Common myeloid progenitor, CD34-positive (primary cell): ENCODE measurements around the gene MAPKAP1.

ENCODE experiments used
- CTCF ChIA-PET: fragments of 350-600 bp; sonication (Branson Sonifier 250); formaldehyde crosslinking; loops from one replicate; lab custom pipeline; 2021; ENCODE audit warnings: antibody characterized with exemption; lab: Charles Lee
- POLR2A ChIA-PET: fragments of 350-600 bp; sonication (Branson Sonifier 250); formaldehyde crosslinking; loops from one replicate; lab custom pipeline; 2021; ENCODE audit warnings: antibody characterized with exemption; lab: Charles Lee
- DNase-seq, 3 donors: peaks; one replicate each; pipeline versions ENCODE4 v3.0.0 to v3.0.0-alpha.2; 2013
- H3K27ac ChIP-seq, 2 experiments: 1 replicate in 1 of 2; 2 replicates in 1 of 2; pipeline ENCODE4 v1.7.0; 2013; ENCODE audit warnings: inconsistent platforms in 2 of 2, low read length in 2 of 2, mild to moderate bottlenecking in 2 of 2, low read depth in 1 of 2, moderate library complexity in 1 of 2; ENCODE audit not compliant: severe bottlenecking in 2 of 2, insufficient read depth in 1 of 2, poor library complexity in 1 of 2
- H3K27me3 ChIP-seq, 5 experiments: replicated peaks in 2 of 5; 1 replicate in 3 of 5; 2 replicates in 2 of 5; pipeline versions ENCODE4 v1.6.1 to v1.7.0; 2013; ENCODE audit warnings: low read length in 4 of 5, mild to moderate bottlenecking in 2 of 5, moderate library complexity in 2 of 5, inconsistent platforms in 1 of 5; ENCODE audit not compliant: insufficient read depth in 5 of 5, control insufficient read depth in 4 of 5
- H3K36me3 ChIP-seq, 4 experiments: 1 replicate in 2 of 4; 2 replicates in 2 of 4; pipeline versions ENCODE4 v1.6.1 to v1.7.0; 2013; ENCODE audit warnings: low read length in 3 of 4, control low read depth in 1 of 4, mild to moderate bottlenecking in 1 of 4; ENCODE audit not compliant: control insufficient read depth in 4 of 4, insufficient read depth in 4 of 4
- H3K4me1 ChIP-seq, 4 experiments: 1 replicate in 3 of 4; 2 replicates in 1 of 4; pipeline versions ENCODE4 v1.6.1 to v1.7.1; 2013; ENCODE audit warnings: low read length in 3 of 4, mild to moderate bottlenecking in 3 of 4, control low read depth in 1 of 4, inconsistent platforms in 1 of 4, moderate library complexity in 1 of 4; ENCODE audit not compliant: control insufficient read depth in 4 of 4, insufficient read depth in 4 of 4; ENCODE audit errors: control extremely low read depth in 1 of 4
- H3K4me3 ChIP-seq, 7 experiments: 1 replicate in 4 of 7; 2 replicates in 3 of 7; pipeline versions ENCODE4 v1.5.1 to v1.7.0; 2013; ENCODE audit warnings: mild to moderate bottlenecking in 7 of 7, low read length in 6 of 7, moderate library complexity in 6 of 7, inconsistent platforms in 2 of 7, low read depth in 2 of 7, control low read depth in 1 of 7; ENCODE audit not compliant: insufficient read depth in 4 of 7, control insufficient read depth in 1 of 7; ENCODE audit errors: extremely low read depth in 1 of 7
- H3K9me3 ChIP-seq, 5 experiments: 1 replicate in 4 of 5; 2 replicates in 1 of 5; pipeline versions ENCODE4 v1.6.1 to v1.7.1; 2013; ENCODE audit warnings: low read length in 4 of 5, mild to moderate bottlenecking in 2 of 5, inconsistent platforms in 1 of 5, low read depth in 1 of 5, moderate library complexity in 1 of 5; ENCODE audit not compliant: control insufficient read depth in 4 of 5, insufficient read depth in 2 of 5; ENCODE audit errors: control extremely low read depth in 1 of 5
- WGBS: methylation state at CpG from one replicate; pipeline ENCODE4 v1.1.5; 2013; ENCODE audit not compliant: insufficient coverage; 5-methylcytosine and 5-hydroxymethylcytosine counted together

Gene MAPKAP1

DNA sequence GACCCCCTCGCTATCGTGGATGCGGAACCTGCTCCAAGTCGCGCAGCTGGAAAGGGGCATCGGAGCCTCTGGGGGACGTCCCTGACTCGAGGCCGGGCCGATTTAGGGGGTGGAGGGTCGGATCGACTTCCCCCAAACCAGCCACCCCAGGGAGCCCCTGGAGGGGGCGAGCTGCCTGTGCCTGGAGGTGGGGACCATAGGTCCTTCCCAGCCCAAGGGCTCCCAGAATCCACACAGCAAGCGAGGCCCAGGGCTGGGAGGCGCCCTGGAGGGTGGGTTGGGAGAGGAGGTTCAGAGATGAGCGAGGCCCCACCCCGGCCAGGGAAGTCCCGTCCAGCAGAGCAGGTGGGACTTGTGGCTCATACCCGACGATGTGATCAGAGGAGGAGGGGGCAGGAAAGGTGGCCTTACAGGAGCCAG is 297.8 kb downstream of the MAPKAP1 start:
- WGBS, result 82% methylated on average over 14 of the region's 20 CpGs
- DNase-seq, result peak in 1 of 3 donors; percentile 20
- POLR2A ChIA-PET, result no interaction called here
- H3K4me1 ChIP-seq, result peaks cover 0 to 14% (median 10%) of the 10 kb centered on the region in 4 experiments
- no peak overlapping the region for H3K27ac ChIP-seq
- H3K4me3 ChIP-seq, result no peak overlapping the region
- peaks cover 0 to 23% (median 0%) of the 10 kb centered on the region in 5 experiments for H3K27me3 ChIP-seq
- CTCF ChIA-PET, result interaction anchor here (2.1 kb wide), 1 partner anchor 24 kb away, joined by 4 read pairs; no protein-coding TSS in a partner anchor
- H3K36me3 ChIP-seq, result no peaks in the 10 kb centered on the region
- no peaks in the 10 kb centered on the region for H3K9me3 ChIP-seq

DNA sequence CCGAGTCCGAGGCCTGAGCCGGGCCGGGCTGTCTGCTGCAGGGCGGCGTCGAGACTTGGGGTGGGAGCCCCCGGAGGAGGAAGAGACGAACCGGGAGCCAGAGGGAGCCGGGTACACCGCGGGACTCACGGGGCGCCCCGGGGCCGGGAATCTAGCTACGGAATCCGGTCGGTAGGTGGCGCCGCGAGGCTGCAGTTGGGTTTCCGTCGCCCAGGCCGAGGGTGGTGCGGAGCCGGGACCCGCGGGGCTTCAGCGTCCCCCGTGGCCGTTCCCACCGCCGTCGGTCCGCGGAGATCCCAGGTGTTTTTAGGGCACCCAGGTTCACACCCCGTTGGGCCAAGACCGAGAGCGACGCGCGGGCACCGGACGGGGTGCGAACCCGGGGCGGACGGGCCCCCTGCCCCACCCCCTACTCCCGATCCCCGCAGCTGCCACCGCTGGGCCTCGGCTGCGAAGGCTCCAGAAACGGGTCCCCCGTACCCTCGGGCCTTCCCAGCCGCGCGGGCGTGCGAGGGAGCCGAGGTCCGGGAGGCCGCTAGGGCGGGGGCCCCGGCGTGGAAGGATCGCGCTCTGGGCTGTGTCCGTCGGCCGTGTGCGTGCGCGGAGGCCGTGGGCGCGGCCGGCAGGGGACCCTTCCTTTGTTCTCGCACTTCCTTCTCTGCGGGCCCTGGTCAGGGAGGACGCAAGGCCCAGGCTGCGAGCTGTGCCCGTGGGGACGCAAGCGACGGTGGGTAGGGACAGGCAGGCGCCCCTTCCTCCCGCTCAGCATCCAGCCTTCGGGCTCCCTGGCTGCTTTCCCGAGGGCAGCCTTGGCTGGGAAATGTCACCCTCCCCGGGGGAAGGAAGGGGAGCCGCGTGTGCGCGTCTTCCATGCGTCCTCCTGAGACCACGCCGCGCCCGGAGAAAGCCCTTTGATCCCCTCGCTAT is 298.8 kb downstream of the MAPKAP1 start:
- WGBS, result 3% methylated on average over 90 of the region's 104 CpGs
- Histone ChIP-seq H3K27ac (no peak overlapping the region), H3K4me1 (peaks cover 0 to 14% (median 10%) of the 10 kb centered on the region in 4 experiments), H3K4me3 (peak overlapping the region; percentile 44 to 79 (median 63)), H3K9me3 (no peaks in the 10 kb centered on the region), H3K27me3 (peaks cover 0 to 23% (median 0%) of the 10 kb centered on the region in 5 experiments), H3K36me3 (no peaks in the 10 kb centered on the region)
- POLR2A ChIA-PET, result interaction anchor here (1.1 kb wide), 1 partner anchor 172 kb away, joined by 3 read pairs; no protein-coding TSS in a partner anchor
- DNase-seq, result peak; percentile 69 to 76 (median 76)
- CTCF ChIA-PET, result interaction anchor here (0.7 to 2.3 kb wide), 7 partner anchors 12 to 1083 kb away, joined by 3 to 8 read pairs (median 3); no protein-coding TSS in a partner anchor

GRCh38 chr9:125407432-125407973 is 299.5 kb downstream of the MAPKAP1 start:
- CTCF ChIA-PET, result interaction anchor here (0.7 to 2.3 kb wide), 7 partner anchors 13 to 1084 kb away, joined by 3 to 8 read pairs (median 3); no protein-coding TSS in a partner anchor

DNA sequence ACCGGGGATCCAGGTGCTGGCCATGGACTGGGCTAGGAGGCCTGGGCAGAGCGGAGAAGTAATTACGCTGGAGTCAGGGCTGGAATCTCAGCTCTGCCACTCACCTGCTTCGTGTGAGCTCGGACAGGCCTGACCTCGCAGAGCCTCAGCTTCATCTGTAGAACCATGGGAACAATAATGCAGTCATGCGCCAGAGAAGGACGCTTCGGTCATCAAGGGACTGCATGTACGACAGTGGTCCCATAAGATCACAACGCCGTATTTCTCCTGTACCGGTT is 300.3 kb downstream of the MAPKAP1 start:
- Histone ChIP-seq H3K27me3 (peaks cover 0 to 23% (median 0%) of the 10 kb centered on the region in 5 experiments), H3K4me1 (peaks cover 0 to 14% (median 10%) of the 10 kb centered on the region in 4 experiments), H3K4me3 (no peak overlapping the region), H3K9me3 (no peaks in the 10 kb centered on the region), H3K27ac (no peak overlapping the region), H3K36me3 (no peaks in the 10 kb centered on the region)
- DNase-seq, result no peak
- CTCF ChIA-PET, result interaction anchor here (2.3 kb wide), 1 partner anchor 1085 kb away, joined by 8 read pairs; no protein-coding TSS in a partner anchor
- POLR2A ChIA-PET, result no interaction called here
- WGBS, result 97% methylated on average over 13 of the region's 13 CpGs

More at GRCh38 chr9:125407432-125407973, 299.5 kb downstream of the MAPKAP1 start:
- Histone ChIP-seq H3K27me3 (peaks cover 0 to 23% (median 0%) of the 10 kb centered on the region in 5 experiments), H3K36me3 (no peaks in the 10 kb centered on the region), H3K9me3 (no peaks in the 10 kb centered on the region), H3K4me1 (peaks cover 0 to 14% (median 10%) of the 10 kb centered on the region in 4 experiments), H3K27ac (no peak overlapping the region), H3K4me3 (peak overlapping the region in 6 of 7 experiments; percentile 49 to 79 (median 64))
- POLR2A ChIA-PET, result interaction anchor here (0.5 to 1.1 kb wide), 2 partner anchors 171 to 271 kb away, joined by 3 to 4 read pairs; no protein-coding TSS in a partner anchor
- no peak for DNase-seq
- WGBS, result 48% methylated on average over 15 of the region's 17 CpGs

DNA sequence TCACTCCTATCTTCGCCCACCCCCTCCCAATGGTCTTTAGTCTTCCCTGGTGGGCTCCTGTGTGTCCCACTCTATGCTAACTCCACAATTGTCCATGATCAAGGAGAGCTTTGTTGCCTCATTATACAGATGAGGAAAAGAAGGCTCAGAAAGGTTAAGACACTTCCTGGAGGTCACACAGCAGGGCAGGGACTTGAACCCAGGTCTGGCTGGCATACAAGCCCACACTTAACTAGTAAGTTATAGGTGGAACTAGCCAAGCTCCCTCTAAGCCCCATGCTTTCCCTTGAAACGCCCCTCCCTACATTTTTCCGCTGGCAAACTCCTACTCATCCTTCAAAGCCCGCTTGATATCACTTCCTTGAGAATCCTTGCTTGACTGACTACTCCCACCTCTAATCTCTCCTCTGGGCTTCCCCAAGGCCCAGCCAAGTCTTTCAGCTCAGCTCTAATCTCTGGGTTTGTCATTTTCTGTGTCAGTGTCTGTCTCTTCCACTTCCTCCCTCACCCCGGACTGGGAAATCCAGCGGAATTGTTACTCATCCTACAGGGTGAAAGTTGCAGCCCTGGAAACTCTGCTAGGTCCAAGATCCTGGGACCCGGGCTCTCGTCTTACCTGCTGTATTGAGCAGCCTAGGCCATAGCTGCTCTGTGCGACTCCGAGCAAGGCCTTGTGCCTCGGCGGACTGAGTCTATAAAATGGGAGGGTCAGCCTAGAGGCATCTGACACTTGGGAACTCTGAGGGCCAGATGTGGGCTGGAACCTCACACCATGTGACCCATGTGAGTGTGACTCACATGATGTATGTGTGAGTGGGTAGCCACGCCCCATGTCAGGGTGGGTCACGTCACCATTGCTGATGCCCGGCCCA is 300.8 kb downstream of the MAPKAP1 start:
- POLR2A ChIA-PET, result no interaction called here

GRCh38 chr9:125404733-125405132 is 302.3 kb downstream of the MAPKAP1 start:
- Histone ChIP-seq H3K27ac (no peak overlapping the region), H3K27me3 (peaks cover 0 to 19% (median 0%) of the 10 kb centered on the region in 5 experiments), H3K4me1 (peaks cover 0 to 14% (median 10%) of the 10 kb centered on the region in 4 experiments), H3K4me3 (no peak overlapping the region), H3K9me3 (no peaks in the 10 kb centered on the region), H3K36me3 (no peaks in the 10 kb centered on the region)
- no peak for DNase-seq
- ChIA-PET CTCF (no interaction called here), POLR2A (no interaction called here)
- WGBS, result 100% methylated on average over 4 of the region's 7 CpGs

More for the DNA sequence above, 300.8 kb downstream of the MAPKAP1 start:
- CTCF ChIA-PET, result interaction anchor here (2.3 kb wide), 1 partner anchor 1085 kb away, joined by 8 read pairs; no protein-coding TSS in a partner anchor
- Histone ChIP-seq H3K27ac (no peak overlapping the region), H3K9me3 (no peaks in the 10 kb centered on the region), H3K27me3 (peaks cover 0 to 23% (median 0%) of the 10 kb centered on the region in 5 experiments), H3K36me3 (no peaks in the 10 kb centered on the region), H3K4me3 (no peak overlapping the region), H3K4me1 (peaks cover 0 to 14% (median 10%) of the 10 kb centered on the region in 4 experiments)
- DNase-seq, result no peak
- 98% methylated on average over 14 of the region's 15 CpGs for WGBS
